Epithelial cell of proximal tubule (primary cell): Measurements from ENCODE around the gene PROM1. TPM values are rescaled to one million over a fixed set of nuclear protein-coding genes. Genes with fewer than 3 reads are reported as not detected.

Experiments
- DNase-seq: peaks from one replicate; pipeline ENCODE4 v3.0.0-alpha.2; 2011; ENCODE audit warnings: low read depth
- H3K4me3 ChIP-seq: 2 replicates; pipeline ENCODE4 v1.5.1; 2011; ENCODE audit warnings: low read depth, mild to moderate bottlenecking, low read length
- CTCF ChIP-seq: conservative IDR thresholded peaks from 2 replicates; pipeline ENCODE4 v1.5.1; 2012; ENCODE audit warnings: low read depth, mild to moderate bottlenecking, low read length
- total RNA-seq: library from RNA; depleted of rRNA; stranded (reverse); fragments of >200 nt; gene quantifications from 2 replicates; pipeline ENCODE4 v1.2.3, GENCODE V29; 2015

PROM1 gene
- total RNA-seq, 1 donor from 2014 or later: 69.6 TPM

GRCh38 chr4:15976456-15977447 lies 107.1 kb downstream of the PROM1 start:
- DNase-seq: no peak
- TF ChIP-seq CTCF: peak; percentile 30
- no peak overlapping the region for H3K4me3 ChIP-seq

GRCh38 chr4:15971068-15971801 lies 112.6 kb downstream of the PROM1 start:
- no peak overlapping the region for H3K4me3 ChIP-seq
- no peak for DNase-seq
- no peak for TF ChIP-seq CTCF

- H3K4me3 ChIP-seq: no peak overlapping the region
- DNase-seq: no peak
- no peak for TF ChIP-seq CTCF
Observed at GRCh38 chr4:15968551-15969300, 115.1 kb downstream of the PROM1 start.

- no peak for TF ChIP-seq CTCF
- H3K4me3 ChIP-seq: no peak overlapping the region
- no peak for DNase-seq
Observed at GRCh38 chr4:15965325-15965724, 118.5 kb downstream of the PROM1 start.

GRCh38 chr4:15964159-15964558 lies 119.7 kb downstream of the PROM1 start:
- peak; percentile 37 for TF ChIP-seq CTCF
- DNase-seq: no peak
- no peak overlapping the region for H3K4me3 ChIP-seq

- TF ChIP-seq CTCF: no peak
Observed at GRCh38 chr4:15963576-15963975, 120.2 kb downstream of the PROM1 start.

More at GRCh38 chr4:15963576-15963975, 120.2 kb downstream of the PROM1 start:
- no peak for DNase-seq
- no peak overlapping the region for H3K4me3 ChIP-seq
